Stomach (tissue), 4 donors: ENCODE data around the gene ADH7.
A peak's percentile ranks its signal among the peaks of the same experiment; 100 is the strongest.
"Not testable (repeated sequence)": the region's sequence is repeated elsewhere in the genome, so short reads cannot be mapped to it uniquely, and the experiment has no call there.

Experiments used
- POLR2AphosphoS5 ChIP-seq, 3 donors: sonication (generic); formaldehyde crosslinking; IDR thresholded peaks; one replicate each; pipeline ENCODE4 v1.6.1; 2016; ENCODE audit warnings: antibody characterized with exemption in 3 of 3
- TF ChIP-seq, protein P1 (sequence below), 7 experiments: fragments of 450-650 bp in 4 of 7; fragments of 200-600 bp in 3 of 7; sonication (generic) in 3 of 7; IDR thresholded peaks; one replicate each; pipeline ENCODE4 v1.5.1; 2016 to 2019; ENCODE audit warnings: antibody characterized with exemption in 7 of 7, control low read depth in 2 of 7, mild to moderate bottlenecking in 1 of 7

DNA sequence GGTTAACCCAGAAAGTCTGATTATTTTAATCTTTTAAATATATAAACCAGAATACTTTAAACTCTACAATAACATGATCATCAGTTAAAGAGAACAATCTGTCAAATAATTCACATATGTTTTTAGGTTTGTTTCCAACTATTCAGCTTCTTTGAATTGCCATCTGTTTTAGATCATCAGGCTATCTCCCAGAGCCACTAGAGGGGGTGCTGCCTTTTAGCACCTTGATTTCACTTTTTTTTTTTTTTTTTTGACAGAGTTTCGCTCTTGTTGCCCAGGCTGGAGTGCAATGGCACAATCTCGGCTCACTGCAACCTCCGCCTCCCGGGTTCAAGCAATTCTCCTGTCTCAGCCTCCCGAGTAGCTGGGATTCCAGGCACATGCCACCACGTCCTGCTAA lies 57.8 kb downstream of the ADH7 start:
- TF ChIP-seq, protein P1, sequence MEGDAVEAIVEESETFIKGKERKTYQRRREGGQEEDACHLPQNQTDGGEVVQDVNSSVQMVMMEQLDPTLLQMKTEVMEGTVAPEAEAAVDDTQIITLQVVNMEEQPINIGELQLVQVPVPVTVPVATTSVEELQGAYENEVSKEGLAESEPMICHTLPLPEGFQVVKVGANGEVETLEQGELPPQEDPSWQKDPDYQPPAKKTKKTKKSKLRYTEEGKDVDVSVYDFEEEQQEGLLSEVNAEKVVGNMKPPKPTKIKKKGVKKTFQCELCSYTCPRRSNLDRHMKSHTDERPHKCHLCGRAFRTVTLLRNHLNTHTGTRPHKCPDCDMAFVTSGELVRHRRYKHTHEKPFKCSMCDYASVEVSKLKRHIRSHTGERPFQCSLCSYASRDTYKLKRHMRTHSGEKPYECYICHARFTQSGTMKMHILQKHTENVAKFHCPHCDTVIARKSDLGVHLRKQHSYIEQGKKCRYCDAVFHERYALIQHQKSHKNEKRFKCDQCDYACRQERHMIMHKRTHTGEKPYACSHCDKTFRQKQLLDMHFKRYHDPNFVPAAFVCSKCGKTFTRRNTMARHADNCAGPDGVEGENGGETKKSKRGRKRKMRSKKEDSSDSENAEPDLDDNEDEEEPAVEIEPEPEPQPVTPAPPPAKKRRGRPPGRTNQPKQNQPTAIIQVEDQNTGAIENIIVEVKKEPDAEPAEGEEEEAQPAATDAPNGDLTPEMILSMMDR (IDR thresholded peaks at IDR 0.05) = peak in 3 of 7 experiments; percentile 13 to 24 (median 20)
- not testable (repeated sequence) for TF ChIP-seq POLR2AphosphoS5 (IDR thresholded peaks at IDR 0.05)
